Progenitor cell of endocrine pancreas (in vitro differentiated cells): Measurements from ENCODE around the gene GBX2. TPM values are rescaled to one million over a fixed set of nuclear protein-coding genes. Genes with fewer than 3 reads are reported as not detected.

Source experiments
- DNase-seq: peaks from one replicate; pipeline ENCODE4 v3.0.0; 2021; ENCODE audit warnings: low spot score; ENCODE audit not compliant: unreplicated experiment
- H3K27ac Mint-ChIP-seq: 2 replicates; pipeline ENCODE4 v1.8.0; 2021; ENCODE audit warnings: mild to moderate bottlenecking, moderate library complexity, mixed read lengths
- H3K27me3 Mint-ChIP-seq: 2 replicates; pipeline ENCODE4 v1.8.0; 2021; ENCODE audit warnings: mixed read lengths
- H3K36me3 Mint-ChIP-seq: 2 replicates; pipeline ENCODE4 v1.8.0; 2022; ENCODE audit warnings: mixed read lengths; ENCODE audit not compliant: insufficient read depth
- H3K4me1 Mint-ChIP-seq: 2 replicates; pipeline ENCODE4 v1.8.0; 2021; ENCODE audit warnings: low read depth, mixed read lengths
- H3K4me3 Mint-ChIP-seq: 2 replicates; pipeline ENCODE4 v1.8.0; 2021; ENCODE audit warnings: low read depth, mild to moderate bottlenecking, moderate library complexity, mixed read lengths
- H3K9me3 Mint-ChIP-seq: 2 replicates; pipeline ENCODE4 v1.8.0; 2021; ENCODE audit warnings: low read depth, mixed read lengths
- CTCF ChIP-seq: fragments of 200-600 bp; sonication (generic); IDR thresholded peaks from one replicate; pipeline ENCODE4 v1.5.0; 2021; ENCODE audit warnings: antibody characterized with exemption, mild to moderate bottlenecking; ENCODE audit not compliant: unreplicated experiment
- total RNA-seq: library from RNA; stranded (reverse); gene quantifications from 2 replicates; pipeline ENCODE4 v1.2.1, GENCODE V29; 2021

The GBX2 gene
- total RNA-seq, 1 donor from 2014 or later: not detected

- Mint-ChIP-seq H3K9me3 (no peaks in the 10 kb centered on the region), H3K4me3 (peak overlapping the region; percentile 76), H3K27me3 (peaks cover 72% of the 10 kb centered on the region), H3K4me1 (peaks cover 17% of the 10 kb centered on the region), H3K27ac (peak overlapping the region; percentile 56), H3K36me3 (no peaks in the 10 kb centered on the region)
- peak; percentile 78 for DNase-seq
- peak; percentile 79 for TF ChIP-seq CTCF
Measured at GRCh38 chr2:236177967-236178889, 10.0 kb upstream of the GBX2 start.

GRCh38 chr2:236177604-236177966 lies 9.4 kb upstream of the GBX2 start:
- Mint-ChIP-seq H3K27ac (no peak overlapping the region), H3K9me3 (no peaks in the 10 kb centered on the region), H3K36me3 (no peaks in the 10 kb centered on the region), H3K27me3 (peaks cover 70% of the 10 kb centered on the region), H3K4me1 (peaks cover 17% of the 10 kb centered on the region), H3K4me3 (no peak overlapping the region)
- no peak for TF ChIP-seq CTCF
- DNase-seq: no peak

- Mint-ChIP-seq H3K27me3 (peaks cover 75% of the 10 kb centered on the region), H3K4me1 (peaks cover 17% of the 10 kb centered on the region), H3K36me3 (no peaks in the 10 kb centered on the region), H3K9me3 (no peaks in the 10 kb centered on the region), H3K4me3 (no peak overlapping the region), H3K27ac (no peak overlapping the region)
- no peak for TF ChIP-seq CTCF
- no peak for DNase-seq
Measured at GRCh38 chr2:236176951-236177350, 8.8 kb upstream of the GBX2 start.

- no peak overlapping the region for H3K4me3 Mint-ChIP-seq
- peak; percentile 70 for TF ChIP-seq CTCF
- no peak overlapping the region for H3K27ac Mint-ChIP-seq
- peaks cover 17% of the 10 kb centered on the region for H3K4me1 Mint-ChIP-seq
- no peaks in the 10 kb centered on the region for H3K9me3 Mint-ChIP-seq
- no peak for DNase-seq
- H3K36me3 Mint-ChIP-seq: no peaks in the 10 kb centered on the region
- H3K27me3 Mint-ChIP-seq: peaks cover 80% of the 10 kb centered on the region
Measured at GRCh38 chr2:236176417-236176816, 8.2 kb upstream of the GBX2 start.

- Mint-ChIP-seq H3K36me3 (no peaks in the 10 kb centered on the region), H3K4me3 (no peak overlapping the region), H3K27ac (no peak overlapping the region), H3K27me3 (peaks cover 80% of the 10 kb centered on the region), H3K9me3 (no peaks in the 10 kb centered on the region), H3K4me1 (peaks cover 16% of the 10 kb centered on the region)
- no peak for DNase-seq
- no peak for TF ChIP-seq CTCF
Measured at GRCh38 chr2:236175548-236176150, 7.5 kb upstream of the GBX2 start.
